ENCODE results near the gene CIT. TPM values are rescaled to one million over a fixed set of nuclear protein-coding genes. Genes with fewer than 3 reads are reported as not detected.

CIT gene
- total and polyA plus RNA-seq, 2 donors (not counting 3 experiments of a cell fraction or from before 2014, with no cell fraction given) = 13.3 to 61.8 TPM

DNA sequence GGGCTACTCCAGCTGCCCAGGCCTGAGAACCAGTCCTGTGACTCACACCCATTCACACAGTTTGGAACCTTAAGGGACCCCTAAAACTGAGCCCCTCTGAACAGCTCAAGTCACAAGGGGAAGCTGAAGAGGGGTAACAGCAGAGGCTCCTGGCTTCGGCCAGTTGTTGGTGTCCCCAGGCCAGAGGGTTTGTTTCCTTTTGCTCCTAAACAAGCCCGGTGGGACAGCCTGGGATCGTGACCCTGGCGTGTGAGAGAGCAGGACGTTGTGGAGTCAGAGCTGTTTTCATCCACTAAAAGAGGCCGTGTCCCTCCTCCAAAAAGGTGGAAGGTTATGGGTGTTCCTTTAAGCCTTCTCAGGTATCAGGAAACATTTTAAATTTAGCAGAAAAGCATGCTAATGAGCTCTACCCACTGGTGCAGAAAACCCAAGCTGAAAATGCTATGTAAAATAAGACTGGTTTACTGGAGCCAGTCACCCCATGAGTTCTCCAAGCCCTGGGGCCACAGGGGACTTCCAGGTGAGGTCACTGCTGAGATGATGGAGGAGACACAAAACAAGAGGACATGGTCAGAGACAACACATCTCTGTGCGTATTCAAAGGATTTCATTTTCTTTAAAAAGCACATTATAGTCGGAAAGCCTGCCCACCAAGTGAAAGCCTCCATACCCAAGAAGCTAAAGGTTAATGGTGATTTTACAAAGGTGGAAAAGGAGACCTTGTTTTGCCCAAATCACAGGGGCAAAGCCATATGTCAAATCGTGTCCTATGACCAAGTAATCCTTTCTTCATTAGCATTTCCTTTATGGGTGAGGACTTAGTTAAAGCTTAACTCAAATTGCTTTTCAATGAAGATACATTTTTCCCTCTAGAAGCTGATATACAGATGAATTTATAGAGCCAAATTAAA is 195.1 kb downstream of the CIT start:
- H3K79me2 ChIP-seq (ENCODE audit: control insufficient read depth, insufficient read depth, low read length) = no peaks in the 10 kb centered on the region
- dilution Hi-C loops (cut with MboI; ENCODE audit: extremely low pct_ligation_motif_present, low sequenced_read_pairs) = no loop called here
- no peaks in the 10 kb centered on the region for H4K20me1 ChIP-seq (replicated peaks; ENCODE audit: control insufficient read depth, extremely low read depth, insufficient read depth, low read length)
- ChIA-PET POLR2A (no interaction called here), CTCF (interaction anchor here (0.7 to 3.0 kb wide), 7 partner anchors 10 to 99 kb away, joined by 3 to 12 read pairs (median 4); partner anchors contain the start of gene PRKAB1)
- no peaks in the 10 kb centered on the region for H3K4me1 ChIP-seq (ENCODE audit: control insufficient read depth, extremely low read depth, insufficient read depth, low read length)
- H3K9me1 ChIP-seq (replicated peaks; ENCODE audit: control insufficient read depth, extremely low read depth, insufficient read depth, low read length) = no peaks in the 10 kb centered on the region
- intact Hi-C loops (cut with micrococcal nuclease) = no loop called here
- H3K4me2 ChIP-seq (ENCODE audit: insufficient read depth, low read length) = no peak overlapping the region
- no peaks in the 10 kb centered on the region for H3K27me3 ChIP-seq (ENCODE audit: control insufficient read depth in 2 of 2, insufficient read depth in 2 of 2, low read length in 2 of 2)
- no peak for TF ChIP-seq EZH2 (IDR thresholded peaks at IDR 0.05; ENCODE audit: borderline replicate concordance, low read depth, low read length, severe bottlenecking)
- TF ChIP-seq POLR2AphosphoS5 (IDR thresholded peaks at IDR 0.05; ENCODE audit: insufficient read depth, low read depth, low read length) = no peak
- no peak for TF ChIP-seq GATA2 (IDR thresholded peaks at IDR 0.05; ENCODE audit: insufficient read depth, insufficient read length, low read depth, low read length)
- TF ChIP-seq, protein P1, sequence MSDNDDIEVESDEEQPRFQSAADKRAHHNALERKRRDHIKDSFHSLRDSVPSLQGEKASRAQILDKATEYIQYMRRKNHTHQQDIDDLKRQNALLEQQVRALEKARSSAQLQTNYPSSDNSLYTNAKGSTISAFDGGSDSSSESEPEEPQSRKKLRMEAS (IDR thresholded peaks at IDR 0.05; ENCODE audit: insufficient read depth, insufficient read length) = no peak
- no peak for TF ChIP-seq JUN (IDR thresholded peaks at IDR 0.05; ENCODE audit: borderline replicate concordance, insufficient read depth, insufficient read length, low read depth)
- H3K4me3 ChIP-seq (replicated peaks in 1 of 3; ENCODE audit: insufficient read depth in 1 of 3, low read depth in 1 of 3, low read length in 3 of 3) = no peak overlapping the region
- H3K36me3 ChIP-seq (ENCODE audit: control insufficient read depth in 2 of 2, extremely low read depth in 1 of 2, insufficient read depth in 2 of 2, low read length in 2 of 2) = peaks cover 9 to 33% of the 10 kb centered on the region in 2 experiments
- H3K9me3 ChIP-seq (replicated peaks; ENCODE audit: control insufficient read depth, insufficient read depth, low read length) = no peaks in the 10 kb centered on the region
- no TSS peak for BruUV-seq (replicated peaks)
- no peak overlapping the region for H2AFZ ChIP-seq (ENCODE audit: low read depth, low read length)
- FAIRE-seq = no peak
- DNase-seq (ENCODE audit: low read depth, low spot score) = no peak
- H3K27ac ChIP-seq (ENCODE audit: insufficient read depth, low read depth, low read length) = no peak overlapping the region
- no peak overlapping the region for H3K9ac ChIP-seq (replicated peaks; ENCODE audit: extremely low read depth, insufficient read depth, low read length)

- H3K27ac ChIP-seq (ENCODE audit: insufficient read depth, low read depth, low read length) = no peak overlapping the region
- intact Hi-C loops (cut with micrococcal nuclease) (no loop called here), dilution Hi-C loops (cut with MboI; ENCODE audit: extremely low pct_ligation_motif_present, low sequenced_read_pairs) (no loop called here)
- CTCF ChIA-PET = interaction anchor here (0.8 to 3.0 kb wide), 6 partner anchors 10 to 99 kb away, joined by 3 to 12 read pairs (median 5); partner anchors contain the start of gene PRKAB1
- no peak for TF ChIP-seq POLR2AphosphoS5 (IDR thresholded peaks at IDR 0.05; ENCODE audit: insufficient read depth, low read depth, low read length)
- TF ChIP-seq, protein P2, sequence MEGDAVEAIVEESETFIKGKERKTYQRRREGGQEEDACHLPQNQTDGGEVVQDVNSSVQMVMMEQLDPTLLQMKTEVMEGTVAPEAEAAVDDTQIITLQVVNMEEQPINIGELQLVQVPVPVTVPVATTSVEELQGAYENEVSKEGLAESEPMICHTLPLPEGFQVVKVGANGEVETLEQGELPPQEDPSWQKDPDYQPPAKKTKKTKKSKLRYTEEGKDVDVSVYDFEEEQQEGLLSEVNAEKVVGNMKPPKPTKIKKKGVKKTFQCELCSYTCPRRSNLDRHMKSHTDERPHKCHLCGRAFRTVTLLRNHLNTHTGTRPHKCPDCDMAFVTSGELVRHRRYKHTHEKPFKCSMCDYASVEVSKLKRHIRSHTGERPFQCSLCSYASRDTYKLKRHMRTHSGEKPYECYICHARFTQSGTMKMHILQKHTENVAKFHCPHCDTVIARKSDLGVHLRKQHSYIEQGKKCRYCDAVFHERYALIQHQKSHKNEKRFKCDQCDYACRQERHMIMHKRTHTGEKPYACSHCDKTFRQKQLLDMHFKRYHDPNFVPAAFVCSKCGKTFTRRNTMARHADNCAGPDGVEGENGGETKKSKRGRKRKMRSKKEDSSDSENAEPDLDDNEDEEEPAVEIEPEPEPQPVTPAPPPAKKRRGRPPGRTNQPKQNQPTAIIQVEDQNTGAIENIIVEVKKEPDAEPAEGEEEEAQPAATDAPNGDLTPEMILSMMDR (IDR thresholded peaks at IDR 0.05; ENCODE audit: extremely low read depth in 1 of 2, insufficient read depth in 1 of 2, low read depth in 1 of 2, low read length in 2 of 2) = no peak
- TF ChIP-seq FOS (IDR thresholded peaks at IDR 0.05; ENCODE audit: borderline replicate concordance, insufficient read depth, low read length) = no peak
- no peak for TF ChIP-seq JUN (IDR thresholded peaks at IDR 0.05; ENCODE audit: borderline replicate concordance, insufficient read depth, insufficient read length, low read depth)
- TF ChIP-seq POLR2A (IDR thresholded peaks at IDR 0.05; ENCODE audit: low read depth, low read length) = no peak
- TF ChIP-seq MYC (IDR thresholded peaks at IDR 0.05; ENCODE audit: low read depth, low read length) = no peak
- H3K4me2 ChIP-seq (ENCODE audit: insufficient read depth, low read length) = no peak overlapping the region
- no peak overlapping the region for H3K4me3 ChIP-seq (replicated peaks in 1 of 3; ENCODE audit: insufficient read depth in 1 of 3, low read depth in 1 of 3, low read length in 3 of 3)
- H4K20me1 ChIP-seq (replicated peaks; ENCODE audit: control insufficient read depth, extremely low read depth, insufficient read depth, low read length) = no peaks in the 10 kb centered on the region
- H2AFZ ChIP-seq (ENCODE audit: low read depth, low read length) = no peak overlapping the region
- no peaks in the 10 kb centered on the region for H3K27me3 ChIP-seq (ENCODE audit: control insufficient read depth in 2 of 2, insufficient read depth in 2 of 2, low read length in 2 of 2)
- H3K9me3 ChIP-seq (replicated peaks; ENCODE audit: control insufficient read depth, insufficient read depth, low read length) = no peaks in the 10 kb centered on the region
- no peak for DNase-seq (ENCODE audit: low read depth, low spot score)
- H3K9ac ChIP-seq (replicated peaks; ENCODE audit: extremely low read depth, insufficient read depth, low read length) = no peak overlapping the region
- BruUV-seq (replicated peaks) = no TSS peak
- no peaks in the 10 kb centered on the region for H3K9me1 ChIP-seq (replicated peaks; ENCODE audit: control insufficient read depth, extremely low read depth, insufficient read depth, low read length)
- H3K79me2 ChIP-seq (ENCODE audit: control insufficient read depth, insufficient read depth, low read length) = no peaks in the 10 kb centered on the region
- H3K4me1 ChIP-seq (ENCODE audit: control insufficient read depth, extremely low read depth, insufficient read depth, low read length) = no peaks in the 10 kb centered on the region
- no peak for FAIRE-seq
- POLR2A ChIA-PET = no interaction called here
- H3K36me3 ChIP-seq (ENCODE audit: control insufficient read depth in 2 of 2, extremely low read depth in 1 of 2, insufficient read depth in 2 of 2, low read length in 2 of 2) = peaks cover 13 to 35% of the 10 kb centered on the region in 2 experiments
These were observed 196.0 kb downstream of the CIT start for GRCh38 chr12:119681111-119681510.
